ENCODE data around the gene LRRC23. TPM values are rescaled to one million over a fixed set of nuclear protein-coding genes. Genes with fewer than 3 reads are reported as not detected.

LRRC23 gene
- total RNA-seq, 1 donor from 2014 or later: 5.2 TPM

DNA sequence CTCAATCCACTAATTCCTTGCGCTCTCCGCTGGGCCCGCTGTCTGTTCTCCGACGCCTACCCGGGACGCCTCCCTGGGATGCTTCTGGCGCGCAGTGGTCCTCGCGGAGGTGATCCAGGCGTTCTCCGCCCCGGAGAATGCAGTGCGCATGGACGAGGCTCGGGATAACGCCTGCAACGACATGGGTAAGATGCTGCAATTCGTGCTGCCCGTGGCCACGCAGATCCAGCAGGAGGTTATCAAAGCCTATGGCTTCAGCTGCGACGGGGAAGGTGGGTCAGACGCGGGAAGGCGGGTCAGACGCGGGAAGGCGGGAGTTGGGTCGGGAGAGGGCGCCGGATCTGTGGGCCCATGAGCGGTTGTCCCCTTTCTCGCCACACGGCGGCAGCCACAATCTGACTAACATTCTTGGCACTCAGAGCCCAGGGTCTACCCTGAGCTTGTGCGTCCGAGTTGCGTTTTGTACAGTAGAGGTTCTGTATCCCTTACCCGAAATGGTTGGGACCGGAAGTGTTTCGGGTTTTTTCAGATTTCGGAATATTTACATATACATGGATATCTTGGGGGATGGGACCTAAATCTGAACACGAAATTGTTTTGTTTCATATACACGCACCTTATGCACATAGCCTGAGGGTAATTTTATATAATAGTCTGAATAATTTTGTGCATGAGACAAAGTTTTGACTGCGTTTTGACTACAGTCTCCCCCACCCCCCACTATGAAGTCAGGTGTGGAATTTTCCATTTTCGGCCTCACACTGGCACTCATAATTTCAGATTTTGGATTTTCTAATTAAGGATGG is 40.0 kb downstream of the LRRC23 start:
- Histone ChIP-seq H3K9me3 (ENCODE audit: low read depth) (no peaks in the 10 kb centered on the region), H2AFZ (replicated peaks) (no peak overlapping the region), H3K4me2 (peak overlapping the region; percentile 77), H3F3A (ENCODE audit: low read depth) (peaks cover 66% of the 10 kb centered on the region), H3K36me3 (no peaks in the 10 kb centered on the region), H4K20me1 (ENCODE audit: low read depth) (peaks cover 11% of the 10 kb centered on the region), H3K79me2 (ENCODE audit: low read depth) (peaks cover 14% of the 10 kb centered on the region), H3K27me3 (no peaks in the 10 kb centered on the region), H3K9ac (no peak overlapping the region), H3K4me1 (peaks cover 20% of the 10 kb centered on the region), H3K27ac (peak overlapping the region; percentile 100), H3K4me3 (peak overlapping the region; percentile 56)
- H3K27me3 Mint-ChIP-seq (ENCODE audit: insufficient read depth, low read depth): peaks cover 23% of the 10 kb centered on the region
- peaks cover 19% of the 10 kb centered on the region for H3K36me3 Mint-ChIP-seq
- no peaks in the 10 kb centered on the region for H3K9me3 Mint-ChIP-seq
- peaks cover 43% of the 10 kb centered on the region for H3K4me1 Mint-ChIP-seq
- peak; percentile 96 for DNase-seq (ENCODE audit: low spot score)
- H3K4me3 Mint-ChIP-seq: peak overlapping the region; percentile 96
- H3K27ac Mint-ChIP-seq: peak overlapping the region; percentile 99
- TF ChIP-seq, protein P1, sequence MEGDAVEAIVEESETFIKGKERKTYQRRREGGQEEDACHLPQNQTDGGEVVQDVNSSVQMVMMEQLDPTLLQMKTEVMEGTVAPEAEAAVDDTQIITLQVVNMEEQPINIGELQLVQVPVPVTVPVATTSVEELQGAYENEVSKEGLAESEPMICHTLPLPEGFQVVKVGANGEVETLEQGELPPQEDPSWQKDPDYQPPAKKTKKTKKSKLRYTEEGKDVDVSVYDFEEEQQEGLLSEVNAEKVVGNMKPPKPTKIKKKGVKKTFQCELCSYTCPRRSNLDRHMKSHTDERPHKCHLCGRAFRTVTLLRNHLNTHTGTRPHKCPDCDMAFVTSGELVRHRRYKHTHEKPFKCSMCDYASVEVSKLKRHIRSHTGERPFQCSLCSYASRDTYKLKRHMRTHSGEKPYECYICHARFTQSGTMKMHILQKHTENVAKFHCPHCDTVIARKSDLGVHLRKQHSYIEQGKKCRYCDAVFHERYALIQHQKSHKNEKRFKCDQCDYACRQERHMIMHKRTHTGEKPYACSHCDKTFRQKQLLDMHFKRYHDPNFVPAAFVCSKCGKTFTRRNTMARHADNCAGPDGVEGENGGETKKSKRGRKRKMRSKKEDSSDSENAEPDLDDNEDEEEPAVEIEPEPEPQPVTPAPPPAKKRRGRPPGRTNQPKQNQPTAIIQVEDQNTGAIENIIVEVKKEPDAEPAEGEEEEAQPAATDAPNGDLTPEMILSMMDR (IDR thresholded peaks at IDR 0.05): peak; percentile 73
- no peak for TF ChIP-seq EZH2 (IDR thresholded peaks at IDR 0.05)
- no peak for TF ChIP-seq EZH2phosphoT487 (IDR thresholded peaks at IDR 0.05)

DNA sequence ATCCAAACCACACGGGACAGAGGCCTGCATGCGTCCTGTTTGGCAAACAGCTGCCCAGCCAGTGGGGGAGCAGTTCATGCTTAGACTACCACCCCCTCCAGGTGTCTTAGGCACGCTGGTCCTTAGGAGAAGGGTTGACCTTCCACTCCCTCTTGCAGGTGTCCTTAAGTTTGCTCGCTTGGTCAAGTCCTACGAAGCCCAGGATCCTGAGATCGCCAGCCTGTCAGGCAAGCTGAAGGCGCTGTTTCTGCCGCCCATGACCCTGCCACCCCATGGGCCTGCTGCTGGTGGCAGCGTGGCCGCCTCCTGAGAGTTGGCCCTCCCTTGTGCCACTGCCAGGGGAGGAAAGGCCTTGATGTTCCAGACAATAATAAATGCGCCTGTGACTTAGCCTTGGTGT is 41.0 kb downstream of the LRRC23 start:
- H3K36me3 ChIP-seq: no peaks in the 10 kb centered on the region

DNA sequence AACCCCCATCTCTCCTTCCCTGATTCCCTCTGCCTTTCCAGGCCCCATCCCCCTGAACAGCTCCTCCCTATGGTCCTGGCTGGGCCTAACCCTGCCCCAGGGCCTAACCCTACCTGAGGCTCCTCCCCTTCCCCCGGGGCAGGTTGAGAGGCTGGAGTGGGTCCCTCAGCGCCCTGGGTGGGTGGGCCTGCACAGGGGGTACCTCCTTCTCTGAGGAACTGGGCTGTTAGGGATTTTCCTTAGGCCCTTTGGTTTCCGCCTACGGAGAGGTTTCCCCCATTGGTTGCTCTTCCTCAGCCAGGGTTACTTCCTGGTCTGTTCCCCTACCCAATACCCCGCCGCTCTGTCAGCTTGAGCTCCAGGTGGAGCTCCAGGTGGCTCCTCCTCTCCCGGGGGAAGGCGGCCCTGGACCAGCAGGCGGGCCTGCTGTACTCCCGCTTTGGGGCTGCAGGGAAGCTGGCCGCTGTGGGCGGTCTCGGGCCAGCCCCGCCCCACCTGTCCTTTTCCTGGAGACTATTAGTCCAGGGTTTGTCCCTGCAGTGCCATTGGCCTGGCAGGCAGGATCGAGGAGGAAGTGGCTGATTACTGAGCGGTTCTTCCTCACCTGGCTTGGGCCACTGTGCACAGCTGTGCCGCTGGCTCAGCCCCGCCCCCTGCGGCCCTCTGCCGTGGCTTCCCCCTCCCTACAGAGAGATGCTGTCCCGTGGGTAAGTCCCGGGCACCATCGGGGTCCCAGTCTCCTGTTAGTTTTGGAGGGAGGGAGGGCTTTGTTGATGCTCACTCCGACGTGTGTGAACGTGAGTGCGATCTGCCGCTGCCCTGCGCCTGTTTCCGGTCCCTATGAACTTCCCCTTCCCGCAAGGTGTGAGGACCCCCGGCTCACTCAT is 41.7 kb downstream of the LRRC23 start:
- Mint-ChIP-seq H3K27ac (peak overlapping the region; percentile 15), H3K27me3 (ENCODE audit: insufficient read depth, low read depth) (peaks cover 16% of the 10 kb centered on the region), H3K4me3 (peak overlapping the region; percentile 55), H3K9me3 (no peaks in the 10 kb centered on the region), H3K36me3 (peaks cover 9% of the 10 kb centered on the region), H3K4me1 (peaks cover 44% of the 10 kb centered on the region)
- Histone ChIP-seq H3K27ac (no peak overlapping the region), H3K4me2 (peak overlapping the region; percentile 72), H4K20me1 (ENCODE audit: low read depth) (peaks cover 11% of the 10 kb centered on the region), H3F3A (ENCODE audit: low read depth) (peaks cover 54% of the 10 kb centered on the region), H3K36me3 (no peaks in the 10 kb centered on the region), H2AFZ (replicated peaks) (no peak overlapping the region), H3K27me3 (no peaks in the 10 kb centered on the region), H3K9me3 (ENCODE audit: low read depth) (no peaks in the 10 kb centered on the region), H3K9ac (no peak overlapping the region), H3K4me3 (peak overlapping the region; percentile 40), H3K79me2 (ENCODE audit: low read depth) (peaks cover 10% of the 10 kb centered on the region), H3K4me1 (peaks cover 20% of the 10 kb centered on the region)
- peak; percentile 82 for DNase-seq (ENCODE audit: low spot score)
- TF ChIP-seq, protein P1 (IDR thresholded peaks at IDR 0.05): no peak
- TF ChIP-seq EZH2phosphoT487 (IDR thresholded peaks at IDR 0.05): no peak
- no peak for TF ChIP-seq EZH2 (IDR thresholded peaks at IDR 0.05)

More for the DNA sequence above, 41.0 kb downstream of the LRRC23 start:
- Histone ChIP-seq H3K4me2 (peak overlapping the region; percentile 72), H3K9ac (no peak overlapping the region), H3K9me3 (ENCODE audit: low read depth) (no peaks in the 10 kb centered on the region), H3K79me2 (ENCODE audit: low read depth) (peaks cover 10% of the 10 kb centered on the region), H3K4me1 (peaks cover 20% of the 10 kb centered on the region), H3K27ac (no peak overlapping the region), H4K20me1 (ENCODE audit: low read depth) (peaks cover 11% of the 10 kb centered on the region), H3K27me3 (no peaks in the 10 kb centered on the region), H3F3A (ENCODE audit: low read depth) (peaks cover 57% of the 10 kb centered on the region), H3K4me3 (no peak overlapping the region), H2AFZ (replicated peaks) (no peak overlapping the region)
- Mint-ChIP-seq H3K4me1 (peaks cover 45% of the 10 kb centered on the region), H3K4me3 (peak overlapping the region; percentile 96), H3K9me3 (no peaks in the 10 kb centered on the region), H3K36me3 (peaks cover 13% of the 10 kb centered on the region), H3K27me3 (ENCODE audit: insufficient read depth, low read depth) (peaks cover 18% of the 10 kb centered on the region), H3K27ac (no peak overlapping the region)
- TF ChIP-seq, protein P1 (IDR thresholded peaks at IDR 0.05): no peak
- no peak for TF ChIP-seq EZH2phosphoT487 (IDR thresholded peaks at IDR 0.05)
- TF ChIP-seq EZH2 (IDR thresholded peaks at IDR 0.05): no peak
- no peak for DNase-seq (ENCODE audit: low spot score)

Data from neural progenitor cell (in vitro differentiated cells).